Hepatic stellate cell (primary cell): ENCODE results near the gene C19orf12.
A peak's percentile ranks its signal among the peaks of the same experiment; 100 is the strongest.

ENCODE experiments used
- DNase-seq: peaks from one replicate; pipeline ENCODE4 v3.0.0; 2011; ENCODE audit warnings: low spot score

Gene C19orf12

DNA sequence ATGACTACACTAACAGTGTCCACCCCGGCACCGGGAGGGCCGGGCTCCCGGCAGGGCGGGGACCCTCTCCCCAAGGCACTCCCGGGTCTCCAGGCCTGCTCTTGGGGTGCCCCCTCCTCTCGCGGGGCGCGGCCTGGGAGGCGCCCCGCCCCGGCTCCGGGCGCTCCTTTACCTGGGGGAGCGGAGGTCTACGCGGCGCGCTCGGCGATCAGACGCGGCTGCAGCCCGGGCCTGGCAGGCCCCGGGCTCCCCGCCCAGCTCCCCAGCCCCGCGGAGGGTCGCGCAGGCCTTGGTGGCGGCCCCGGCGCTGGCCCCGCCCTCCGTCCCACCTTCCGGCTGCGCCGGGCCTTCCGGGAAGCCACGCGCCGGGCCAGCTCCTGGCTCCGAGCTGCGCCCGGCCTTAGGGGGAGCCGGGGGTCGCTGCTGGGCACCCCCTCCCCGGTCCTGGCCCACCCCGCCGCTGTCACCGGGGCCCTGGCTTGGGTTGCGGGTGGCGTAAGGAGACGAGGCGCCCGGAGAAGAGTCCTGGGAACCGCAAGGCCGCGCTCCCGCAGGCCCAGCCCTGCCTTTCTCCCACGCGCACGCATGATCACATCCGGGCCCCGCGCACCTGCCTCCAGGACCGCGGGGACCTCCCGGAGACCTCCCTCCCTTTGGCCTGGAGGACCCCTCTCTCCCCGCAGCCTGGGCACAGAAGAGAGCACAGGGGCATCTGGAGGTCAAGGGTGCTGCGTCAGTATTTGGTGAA, at the start of gene C19orf12:
Gene C19orf12, minus strand, starts transcription at position 309 of the 748 bp plus-strand sequence. CDS start 6,848 bp downstream, outside the sequence.
- peak; percentile 53 for DNase-seq

DNA sequence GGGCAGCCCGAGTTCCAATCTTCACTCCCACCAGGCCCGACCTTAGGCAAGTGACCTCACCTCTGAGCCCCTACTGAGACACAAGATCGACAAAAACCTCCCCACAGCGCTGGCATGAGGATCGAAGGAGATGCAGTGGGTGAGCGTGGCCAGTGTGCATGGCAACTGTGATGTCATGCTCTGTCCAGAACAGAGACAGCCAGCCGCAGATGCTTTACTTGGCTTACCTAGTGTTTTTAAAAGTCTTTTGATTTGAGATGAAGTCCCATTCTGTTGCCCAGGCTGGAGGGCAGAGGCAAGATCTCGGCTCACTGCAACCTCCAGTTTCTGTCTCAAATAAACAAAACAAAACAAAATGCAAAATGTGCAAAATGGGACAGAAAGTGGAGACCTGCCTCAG, 49.3 kb upstream of the C19orf12 start:
- DNase-seq = no peak

DNA sequence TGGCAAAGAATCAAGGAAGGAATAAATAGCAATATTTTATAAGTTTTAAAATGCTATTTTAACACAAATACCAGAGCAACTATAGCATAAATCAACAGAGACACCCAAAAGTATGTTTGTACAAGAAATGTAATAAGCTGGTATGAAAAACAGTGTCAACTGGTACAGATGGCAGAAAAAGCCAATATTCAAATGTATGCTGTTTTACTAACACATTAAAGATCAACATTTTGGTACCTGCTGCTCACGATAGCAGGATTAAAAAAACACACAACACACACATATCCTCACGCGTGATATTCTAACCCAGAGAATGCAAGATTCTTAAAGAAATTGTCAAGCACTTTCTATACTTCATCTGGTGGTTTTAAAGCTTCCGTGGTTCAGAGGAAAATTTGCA, 48.1 kb upstream of the C19orf12 start:
- no peak for DNase-seq

GRCh38 chr19:29761575-29762232, 46.6 kb upstream of the C19orf12 start:
- DNase-seq = no peak

GRCh38 chr19:29760752-29761502, 45.9 kb upstream of the C19orf12 start:
- no peak for DNase-seq

DNA sequence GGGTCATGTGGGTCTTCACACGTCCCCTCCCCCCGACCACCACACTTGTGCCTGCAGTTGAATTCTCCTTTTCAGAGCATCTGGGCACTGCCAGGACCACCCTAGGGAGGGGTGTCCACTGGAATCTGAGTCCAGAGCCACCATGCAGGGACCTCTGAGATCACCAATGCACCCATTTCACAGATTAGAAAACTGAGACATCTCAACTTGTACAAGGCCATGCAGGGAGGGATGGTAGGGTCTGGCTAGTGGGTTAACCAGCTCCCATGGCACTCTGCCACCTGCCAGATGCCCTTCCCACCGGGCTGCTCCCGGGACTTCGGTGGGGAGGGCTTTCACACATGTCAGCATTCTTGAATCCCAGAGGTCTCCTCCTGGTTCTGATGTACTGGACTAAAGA, 44.3 kb upstream of the C19orf12 start:
- DNase-seq = no peak

DNA sequence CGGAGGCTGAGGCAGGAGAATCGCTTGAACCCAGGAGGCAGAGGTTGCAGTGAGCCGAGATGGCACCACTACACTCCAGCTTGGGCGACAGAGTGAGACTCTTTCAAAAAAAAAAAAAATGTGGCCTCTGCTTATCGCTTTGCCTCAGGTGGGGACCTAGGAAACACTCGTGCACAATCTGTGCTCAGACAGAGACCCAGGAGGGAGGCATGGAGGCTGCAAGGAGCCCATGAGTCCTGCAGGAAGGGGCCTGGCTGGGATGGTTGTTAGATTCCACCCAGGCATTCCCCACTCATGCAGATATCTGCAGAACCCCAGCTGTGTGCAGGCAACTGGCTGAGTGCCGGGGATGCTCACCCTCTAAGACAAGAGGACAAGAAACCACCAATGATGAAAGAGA, 43.8 kb upstream of the C19orf12 start:
- DNase-seq = no peak

DNA sequence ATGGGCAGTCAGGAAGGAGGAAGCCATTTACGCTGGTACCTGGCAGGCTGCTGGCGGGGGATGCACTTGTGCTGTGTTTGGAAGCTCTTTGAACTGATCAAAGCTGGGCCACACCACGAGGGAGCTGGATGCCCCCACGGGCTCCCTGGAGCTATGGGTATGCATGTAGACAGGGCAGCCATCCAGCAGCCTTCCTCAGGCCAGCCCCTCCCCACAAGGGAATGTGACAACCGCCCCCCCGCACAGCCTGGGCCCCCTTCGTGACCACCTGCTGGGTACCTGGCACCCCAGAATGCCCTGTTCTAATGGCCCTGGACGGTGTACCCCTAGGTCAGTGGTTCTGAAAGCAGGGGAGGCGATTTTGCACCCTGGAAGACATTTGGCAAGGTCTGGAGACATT, 42.5 kb upstream of the C19orf12 start:
- no peak for DNase-seq

- no peak for DNase-seq
These were observed 38.9 kb upstream of the C19orf12 start for GRCh38 chr19:29753934-29754305.

GRCh38 chr19:29753190-29753933, 38.3 kb upstream of the C19orf12 start:
- DNase-seq = no peak

DNA sequence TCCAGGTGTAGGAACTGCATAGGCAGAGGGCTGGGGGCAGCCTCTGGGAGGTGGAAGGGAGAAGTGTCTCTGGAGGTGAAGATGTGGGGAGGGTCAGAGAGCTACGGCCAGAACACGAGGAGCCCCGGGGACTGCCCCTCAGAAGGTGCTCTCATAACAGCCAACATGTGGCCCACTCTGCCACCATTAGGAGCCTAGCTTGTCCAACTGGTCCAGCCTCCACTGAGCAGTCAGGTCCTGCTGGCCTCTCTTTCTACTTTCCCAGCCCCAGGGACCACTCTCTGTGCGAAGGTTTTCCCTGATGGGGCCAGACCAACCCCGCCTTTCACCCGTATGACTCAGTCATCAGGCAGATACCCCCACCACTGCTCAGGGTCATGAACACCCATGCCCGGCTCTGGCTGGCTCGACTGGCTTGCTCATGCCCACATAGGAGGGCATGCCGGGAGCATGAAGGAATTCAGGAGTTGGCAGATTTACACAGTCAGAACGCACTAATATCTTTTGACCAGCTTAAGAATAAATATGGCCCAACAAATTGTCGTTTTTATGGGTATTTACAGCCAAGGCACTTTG, 37.5 kb upstream of the C19orf12 start:
- DNase-seq = no peak

GRCh38 chr19:29751932-29752331, 36.9 kb upstream of the C19orf12 start:
- DNase-seq = no peak

DNA sequence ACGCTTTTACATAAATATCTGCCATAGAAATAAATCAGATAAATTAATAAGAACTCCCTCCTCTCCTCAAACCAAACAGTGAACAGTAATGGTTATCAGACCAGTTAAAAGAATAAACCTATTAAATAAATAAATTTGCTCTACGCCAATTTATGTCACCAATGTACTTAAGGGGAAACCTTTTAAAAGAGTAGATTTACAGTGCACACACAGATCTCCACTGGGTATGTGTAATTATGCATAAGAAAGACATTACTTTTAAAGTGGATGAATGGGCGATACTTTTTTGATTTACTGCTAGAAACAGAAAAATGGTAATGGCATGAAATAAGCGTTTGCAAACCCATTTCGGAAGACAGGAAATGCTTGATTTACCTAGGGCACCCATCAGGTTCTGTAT, 34.9 kb upstream of the C19orf12 start:
- DNase-seq = no peak

- no peak for DNase-seq
These were observed 34.2 kb upstream of the C19orf12 start for GRCh38 chr19:29748996-29749849.

- DNase-seq = no peak
These were observed 30.2 kb upstream of the C19orf12 start for GRCh38 chr19:29745253-29745652.

GRCh38 chr19:29743681-29744080, 28.6 kb upstream of the C19orf12 start:
- no peak for DNase-seq

DNA sequence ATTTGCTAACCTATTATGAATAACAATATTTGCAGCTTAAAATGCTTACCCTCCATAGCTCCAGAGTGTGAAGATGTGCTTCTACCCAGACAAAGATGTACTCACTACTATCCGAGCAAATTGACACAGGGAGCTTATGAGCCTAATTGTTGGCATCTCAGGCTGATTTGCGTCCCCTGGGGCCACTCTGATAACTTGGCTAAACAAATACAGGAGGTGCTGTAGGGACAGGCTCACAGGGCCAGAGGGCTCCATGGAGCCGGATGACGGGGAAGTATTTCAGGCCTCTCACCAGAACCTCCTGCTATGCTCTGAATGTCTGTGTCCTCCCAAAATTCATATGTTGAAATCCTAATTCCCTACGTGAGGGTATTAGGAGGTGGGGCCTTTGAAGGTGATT, 26.7 kb upstream of the C19orf12 start:
- DNase-seq = no peak

DNA sequence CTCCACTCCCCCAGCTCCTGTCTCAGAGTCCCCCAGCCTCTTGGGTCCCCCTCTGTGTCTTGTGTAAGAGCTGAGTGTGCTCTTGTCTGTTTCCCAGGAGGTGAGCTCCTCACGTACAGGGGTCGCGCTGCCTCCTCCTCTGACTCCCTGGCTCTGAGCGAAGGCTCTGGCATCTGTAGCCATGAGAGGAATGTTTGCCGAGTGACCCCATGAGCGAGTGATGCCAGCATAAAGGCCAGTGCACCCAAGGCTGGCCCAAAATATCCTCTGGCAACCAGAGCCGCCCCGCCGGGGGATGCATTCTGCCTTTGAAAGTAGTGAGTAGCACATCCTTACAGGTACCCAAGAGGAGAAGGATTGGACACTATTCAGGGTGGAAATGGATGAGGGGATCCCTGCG, 26.2 kb upstream of the C19orf12 start:
- no peak for DNase-seq

- no peak for DNase-seq
These were observed 22.5 kb upstream of the C19orf12 start for GRCh38 chr19:29737461-29738000.

DNA sequence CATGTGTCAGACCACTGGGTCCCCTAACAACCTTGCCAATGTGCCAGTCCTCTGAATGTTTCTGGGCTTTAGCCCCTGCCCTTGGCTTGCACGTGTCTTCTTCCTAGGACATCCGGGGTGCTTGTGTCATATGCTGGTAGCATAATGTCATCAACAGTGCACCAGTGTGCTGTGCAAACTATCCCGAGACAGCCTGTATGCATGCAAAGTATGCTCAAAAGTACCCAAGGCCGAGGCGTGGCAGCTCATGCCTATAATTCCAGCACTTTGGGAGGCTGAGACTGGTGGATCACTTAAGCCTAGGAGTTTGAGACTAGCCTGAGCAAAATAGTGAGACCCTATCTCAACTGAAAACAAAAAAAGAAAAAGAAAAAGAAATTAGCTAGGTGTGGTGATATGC, 20.8 kb upstream of the C19orf12 start:
- DNase-seq = no peak

- DNase-seq = no peak
These were observed 16.3 kb upstream of the C19orf12 start for GRCh38 chr19:29731331-29731850.
